NT2/D1 (cell line): ENCODE results near the gene ANKRD55.

ENCODE experiments used
- SUZ12 ChIP-seq: IDR thresholded peaks from 2 replicates; pipeline ENCODE4 v1.6.1; 2011; ENCODE audit not compliant: insufficient read length, insufficient read depth; ENCODE audit errors: extremely low read depth
- YY1 ChIP-seq: IDR thresholded peaks from 2 replicates; pipeline ENCODE4 v1.6.1; 2011; ENCODE audit not compliant: insufficient read length, insufficient read depth
- ZNF274 ChIP-seq: IDR thresholded peaks from 2 replicates; pipeline ENCODE4 v1.6.1; 2011; ENCODE audit warnings: mild to moderate bottlenecking, low read depth, low read length

DNA sequence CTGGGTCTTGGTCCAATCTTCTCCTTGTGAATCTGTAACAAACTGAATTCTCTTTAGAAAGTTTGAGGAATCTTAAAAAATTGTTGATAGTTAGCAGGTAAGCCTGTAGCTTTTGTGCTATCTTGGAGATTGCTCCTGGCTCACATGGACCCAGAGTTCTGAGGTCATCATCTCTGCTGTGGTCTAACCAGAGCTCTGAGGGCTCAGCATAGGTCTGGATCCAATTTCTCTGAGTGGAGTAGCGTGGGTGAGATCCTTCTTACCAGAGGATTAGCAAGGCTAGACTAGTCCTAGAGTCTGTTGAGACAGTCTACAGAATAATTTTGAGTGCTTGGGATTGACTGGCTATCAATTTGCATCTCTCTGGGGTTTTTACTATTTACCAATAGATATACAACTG, 177.8 kb downstream of the ANKRD55 start:
- TF ChIP-seq ZNF274 (no peak), YY1 (no peak), SUZ12 (no peak)
